Adrenal gland (tissue), 12 donors: Measurements from ENCODE around the gene AGPS. TPM values are rescaled to one million over a fixed set of nuclear protein-coding genes. Genes with fewer than 3 reads are reported as not detected.
"Not testable (repeated sequence)": the region's sequence is repeated elsewhere in the genome, so short reads cannot be mapped to it uniquely, and the experiment has no call there.

Experiments used
- DNase-seq, 7 donors: peaks; one replicate each; pipeline ENCODE4 v3.0.0-alpha.2; 2019 to 2020
- H3K27ac ChIP-seq, 5 donors: fragments of 200-600 bp; sonication (generic) in 4 of 5; 1 replicate in 3 of 5; 2 replicates in 2 of 5; pipeline versions ENCODE4 v1.5.1 to v1.8.0; 2016 to 2020; ENCODE audit warnings: mild to moderate bottlenecking in 1 of 5
- H3K27me3 ChIP-seq: fragments of 200-600 bp; 2 replicates; pipeline ENCODE4 v1.8.0; 2021
- H3K36me3 ChIP-seq, 2 donors: fragments of 200-600 bp; replicated peaks in 1 of 2; 1 replicate in 1 of 2; 2 replicates in 1 of 2; pipeline versions ENCODE4 v1.5.1 to v1.8.0; 2018 to 2022
- H3K4me1 ChIP-seq, 2 donors: fragments of 200-600 bp; replicated peaks in 1 of 2; 1 replicate in 1 of 2; 2 replicates in 1 of 2; pipeline versions ENCODE4 v1.5.1 to v1.8.0; 2018 to 2021
- H3K4me3 ChIP-seq, 4 donors: fragments of 200-600 bp; sonication (generic) in 3 of 4; one replicate each; pipeline ENCODE4 v1.5.1; 2016 to 2018
- H3K9me3 ChIP-seq, 3 donors: fragments of 200-600 bp; sonication (generic) in 1 of 3; replicated peaks in 1 of 3; 1 replicate in 2 of 3; 2 replicates in 1 of 3; pipeline versions ENCODE4 v1.5.1 to v1.8.0; 2016 to 2021
- CTCF ChIP-seq, 6 experiments: fragments of 450-650 bp in 4 of 6; fragments of 200-600 bp in 2 of 6; sonication (generic) in 1 of 6; IDR thresholded peaks; 1 replicate in 5 of 6; 2 replicates in 1 of 6; pipeline versions ENCODE4 v1.5.1 to v1.8.0; 2016 to 2021; ENCODE audit warnings: antibody characterized with exemption in 6 of 6, mild to moderate bottlenecking in 2 of 6, moderate library complexity in 1 of 6
- POLR2A ChIP-seq, 2 donors: fragments of 450-650 bp; IDR thresholded peaks; one replicate each; pipeline ENCODE4 v1.6.1; 2017; ENCODE audit warnings: antibody characterized with exemption in 2 of 2, mild to moderate bottlenecking in 2 of 2, moderate library complexity in 1 of 2
- WGBS, 4 donors: extraction: QIAGEN DNeasy Blood & Tissue Kit in 2 of 4; methylation state at CpG; one replicate each; pipeline versions ENCODE4 v1.1.5 to v1.1.7; 2013 to 2017; 5-methylcytosine and 5-hydroxymethylcytosine counted together
- intact Hi-C, 2 donors: fragments of 100-400 bp; cut with DNase I; formaldehyde crosslinking; loops; one replicate each; pipeline versions ENCODE4 v1.14.1 to v1.15.0; 2022 to 2023
- polyA plus RNA-seq, 3 donors: library from polyadenylated mRNA; stranded (reverse); fragments of 200-250 nt in 2 of 3; fragments of 350-450 nt in 1 of 3; fragmentation: Illumina TruSeq in 1 of 3; extraction: RNeasy Lipid Tissue Mini Kit (QIAGEN cat#74804) in 1 of 3; gene quantifications; one replicate each; pipeline ENCODE4 v1.2.3, GENCODE V29; 2013 to 2014
- total RNA-seq, 9 donors: library from RNA; depleted of rRNA in 4 of 9; stranded (reverse); fragments of >200 nt in 4 of 9; fragments of 120-200 nt in 1 of 9; fragmentation: NEBNext Ultra II Directional in 1 of 9; extraction: Animal tissue kit (Norgen Biotek cat#: 25700) in 1 of 9; gene quantifications; one replicate each; pipeline versions ENCODE4 v1.1.0 to v1.2.4, GENCODE V29; 2013 to 2023
- donor health status: healthy with polysubstance abuse.
- donor health status: Bipolar disorder and iron deficiency.
- donor health status: DM: yes; HTN: yes; CAD: no.
- donor health status: DM: no; HTN: no; CAD: no.
- donor health status: DM: no; HTN: no; CAD: no.
- donor health status: DM: yes; HTN: yes; CAD: no.

AGPS gene
- total and polyA plus RNA-seq, 12 donors = 3.8 to 43.1 (median 32.8) TPM

- Histone ChIP-seq H3K27me3 (no peaks in the 10 kb centered on the region), H3K9me3 (no peaks in the 10 kb centered on the region), H3K4me3 (no peak overlapping the region), H3K4me1 (no peaks in the 10 kb centered on the region), H3K27ac (no peak overlapping the region), H3K36me3 (no peaks in the 10 kb centered on the region)
- intact Hi-C loops = loop anchor here in 1 of 2 donors (10.0 kb wide), 1 partner anchor 69 kb away; no protein-coding TSS in a partner anchor
- WGBS, 4 donors = 91 to 95% (median 93%) methylated on average over 5 of the region's 5 CpGs
- no peak for DNase-seq
- TF ChIP-seq CTCF (IDR thresholded peaks at IDR 0.05) = no peak
- no peak for TF ChIP-seq POLR2A (IDR thresholded peaks at IDR 0.05)
Observed at GRCh38 chr2:177346192-177346591, 46.4 kb upstream of the AGPS start.

- intact Hi-C loops = loop anchor here in 1 of 2 donors (10.0 kb wide), 1 partner anchor 67 kb away; no protein-coding TSS in a partner anchor
- WGBS, 4 donors = 65 to 86% (median 82%) methylated on average over 2 of the region's 2 CpGs
Observed at GRCh38 chr2:177347570-177347969, 45.0 kb upstream of the AGPS start.

GRCh38 chr2:177348118-177348654 is 44.4 kb upstream of the AGPS start:
- Histone ChIP-seq H3K27ac (no peak overlapping the region), H3K36me3 (no peaks in the 10 kb centered on the region), H3K9me3 (no peaks in the 10 kb centered on the region), H3K27me3 (no peaks in the 10 kb centered on the region), H3K4me3 (no peak overlapping the region), H3K4me1 (peaks cover 0 to 13% of the 10 kb centered on the region in 2 donors)
- TF ChIP-seq POLR2A (IDR thresholded peaks at IDR 0.05) (no peak), CTCF (IDR thresholded peaks at IDR 0.05) (no peak)
- 64 to 82% (median 80%) methylated on average over 6 to 7 of the region's 7 CpGs for WGBS, 4 donors
- DNase-seq = no peak
- intact Hi-C loops = loop anchor here in 1 of 2 donors (10.0 kb wide), 1 partner anchor 67 kb away; no protein-coding TSS in a partner anchor

More at GRCh38 chr2:177347570-177347969, 45.0 kb upstream of the AGPS start:
- H3K27ac ChIP-seq = no peak overlapping the region
- H3K36me3 ChIP-seq = no peaks in the 10 kb centered on the region
- TF ChIP-seq POLR2A (IDR thresholded peaks at IDR 0.05) (no peak), CTCF (IDR thresholded peaks at IDR 0.05) (no peak)
- DNase-seq = no peak
- H3K27me3 ChIP-seq = no peaks in the 10 kb centered on the region
- H3K9me3 ChIP-seq = no peaks in the 10 kb centered on the region
- H3K4me1 ChIP-seq = peaks cover 0 to 9% of the 10 kb centered on the region in 2 donors
- H3K4me3 ChIP-seq = no peak overlapping the region

GRCh38 chr2:177348733-177349693 is 43.6 kb upstream of the AGPS start:
- TF ChIP-seq CTCF (IDR thresholded peaks at IDR 0.05) = no peak
- TF ChIP-seq POLR2A (IDR thresholded peaks at IDR 0.05) = no peak
- Histone ChIP-seq H3K27ac (no peak overlapping the region), H3K36me3 (no peaks in the 10 kb centered on the region), H3K9me3 (no peaks in the 10 kb centered on the region), H3K4me1 (peaks cover 0 to 15% of the 10 kb centered on the region in 2 donors), H3K27me3 (no peaks in the 10 kb centered on the region), H3K4me3 (no peak overlapping the region)
- 90 to 99% (median 97%) methylated on average over 3 of the region's 3 CpGs for WGBS, 4 donors
- intact Hi-C loops = loop anchor here in 1 of 2 donors (10.0 kb wide), 1 partner anchor 66 kb away; no protein-coding TSS in a partner anchor
- no peak for DNase-seq

- H3K27me3 ChIP-seq, DNase-seq, H3K36me3 ChIP-seq, intact Hi-C loops, H3K9me3 ChIP-seq, H3K4me3 ChIP-seq: not testable (repeated sequence)
- 69 to 88% (median 82%) methylated on average over 1 of the region's 1 CpG for WGBS, 4 donors
- Histone ChIP-seq H3K4me1 (peaks cover 2 to 16% of the 10 kb centered on the region in 2 donors), H3K27ac (peak overlapping the region in 1 of 5 donors; percentile 32)
Observed at GRCh38 chr2:177350624-177351023, 41.9 kb upstream of the AGPS start.

GRCh38 chr2:177351121-177351520 is 41.5 kb upstream of the AGPS start:
- H3K36me3 ChIP-seq, DNase-seq, H3K27ac ChIP-seq, H3K9me3 ChIP-seq, intact Hi-C loops, H3K27me3 ChIP-seq, H3K4me3 ChIP-seq: not testable (repeated sequence)
- WGBS, 4 donors = 67 to 93% (median 90%) methylated on average over 1 of the region's 1 CpG
- H3K4me1 ChIP-seq = peaks cover 7 to 20% of the 10 kb centered on the region in 2 donors
